ENCODE measurements around the gene CARF.
"Not testable (repeated sequence)": the region's sequence is repeated elsewhere in the genome, so short reads cannot be mapped to it uniquely, and the experiment has no call there.

The CARF gene

GRCh38 chr2:202911512-202912341, at the start of gene CARF, which contains the start of gene WDR12:
Gene CARF, plus strand, starts transcription at chr2:202912275. Its CDS starts 29,628 bp downstream, at chr2:202941903.
Gene WDR12, minus strand, starts transcription at chr2:202911673. Its CDS starts 197 bp downstream, at chr2:202911476.
- no peaks in the 10 kb centered on the region for H3K27me3 ChIP-seq (ENCODE audit: control insufficient read depth in 2 of 2, insufficient read depth in 2 of 2, low read length in 2 of 2)
- H3K9me3 ChIP-seq (ENCODE audit: control insufficient read depth in 2 of 2, low read length in 2 of 2), result no peaks in the 10 kb centered on the region
- H3K9ac ChIP-seq (ENCODE audit: low read depth in 1 of 2, low read length in 2 of 2), result peak within 1 kb of the TSS; percentile 70 to 90
- peaks cover 2 to 5% of the 10 kb centered on the region in 2 donors for H3K4me1 ChIP-seq (ENCODE audit: control insufficient read depth in 2 of 2, insufficient read depth in 2 of 2, low read length in 2 of 2)
- H3K4me3 ChIP-seq (ENCODE audit: low read length in 2 of 2), result peak within 1 kb of the TSS; percentile 86 to 100
- H3K36me3 ChIP-seq (ENCODE audit: control insufficient read depth in 2 of 2, insufficient read depth in 2 of 2, low read length in 2 of 2), result no peaks in the 10 kb centered on the region
- peak within 1 kb of the TSS; percentile 86 to 90 for H3K27ac ChIP-seq (ENCODE audit: low read depth in 2 of 2, low read length in 2 of 2)

DNA sequence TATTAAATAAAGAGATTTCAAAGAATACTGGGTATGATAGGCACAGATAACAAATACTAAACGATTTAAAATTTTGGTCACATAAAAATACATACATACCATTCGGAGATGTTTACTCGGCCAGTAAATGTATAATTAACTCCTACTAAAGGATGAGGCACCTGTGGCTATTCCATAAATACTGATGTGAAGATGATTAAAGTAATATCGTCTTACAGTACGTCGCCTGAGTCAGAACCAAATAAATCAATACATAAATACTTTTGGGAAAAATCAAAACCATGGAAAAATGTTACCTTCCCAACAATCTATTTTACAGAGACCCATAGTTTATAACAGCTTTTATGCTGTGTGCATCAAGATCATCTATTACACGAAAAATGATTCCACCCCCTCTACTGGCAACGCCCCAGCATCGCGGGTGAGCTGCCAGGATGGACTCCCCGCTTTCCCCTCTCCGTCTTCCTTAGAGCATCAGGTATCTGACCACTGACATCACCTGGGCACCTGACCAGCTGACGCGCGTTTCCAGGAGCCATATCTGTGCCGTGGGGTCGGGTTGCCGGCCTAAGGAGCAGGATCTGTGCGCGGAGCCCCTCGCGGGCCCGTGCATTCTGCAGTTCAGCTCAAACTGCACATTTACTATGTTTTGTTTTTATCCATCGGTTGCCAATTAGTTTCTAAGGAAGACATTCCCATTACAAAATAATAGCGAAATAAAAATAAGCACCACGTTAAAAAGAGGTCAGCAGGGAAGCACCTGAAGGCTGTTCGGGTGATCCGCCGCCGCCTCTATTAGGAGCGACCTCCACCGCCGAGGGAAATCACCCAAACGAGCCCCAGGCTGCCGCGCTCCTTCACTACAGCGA, 41.4 kb upstream of the CARF start:
- Histone ChIP-seq H3K27me3 (ENCODE audit: control insufficient read depth in 2 of 2, insufficient read depth in 2 of 2, low read length in 2 of 2) (peaks cover 0 to 2% of the 10 kb centered on the region in 2 donors), H3K27ac (ENCODE audit: low read depth in 2 of 2, low read length in 2 of 2) (peak overlapping the region; percentile 15 to 32), H3K4me1 (ENCODE audit: control insufficient read depth in 2 of 2, insufficient read depth in 2 of 2, low read length in 2 of 2) (peaks cover 0 to 7% of the 10 kb centered on the region in 2 donors), H3K9me3 (ENCODE audit: control insufficient read depth in 2 of 2, low read length in 2 of 2) (no peaks in the 10 kb centered on the region), H3K9ac (ENCODE audit: low read depth in 1 of 2, low read length in 2 of 2) (peak overlapping the region; percentile 32 to 79), H3K36me3 (ENCODE audit: control insufficient read depth in 2 of 2, insufficient read depth in 2 of 2, low read length in 2 of 2) (no peaks in the 10 kb centered on the region), H3K4me3 (ENCODE audit: low read length in 2 of 2) (peak overlapping the region; percentile 85 to 96)

GRCh38 chr2:202871300-202872141, 40.6 kb upstream of the CARF start, which contains the start of gene ICA1L:
Gene ICA1L, minus strand, starts transcription at chr2:202871766. Its CDS starts 42,757 bp downstream, at chr2:202829009.
- H3K9ac ChIP-seq (ENCODE audit: low read depth in 1 of 2, low read length in 2 of 2), result peak within 1 kb of the TSS; percentile 32 to 79
- H3K4me1 ChIP-seq (ENCODE audit: control insufficient read depth in 2 of 2, insufficient read depth in 2 of 2, low read length in 2 of 2), result peaks cover 0 to 7% of the 10 kb centered on the region in 2 donors
- peaks cover 0 to 2% of the 10 kb centered on the region in 2 donors for H3K27me3 ChIP-seq (ENCODE audit: control insufficient read depth in 2 of 2, insufficient read depth in 2 of 2, low read length in 2 of 2)
- H3K36me3 ChIP-seq (ENCODE audit: control insufficient read depth in 2 of 2, insufficient read depth in 2 of 2, low read length in 2 of 2), result no peaks in the 10 kb centered on the region
- peak within 1 kb of the TSS; percentile 15 to 32 for H3K27ac ChIP-seq (ENCODE audit: low read depth in 2 of 2, low read length in 2 of 2)
- no peaks in the 10 kb centered on the region for H3K9me3 ChIP-seq (ENCODE audit: control insufficient read depth in 2 of 2, low read length in 2 of 2)
- H3K4me3 ChIP-seq (ENCODE audit: low read length in 2 of 2), result peak within 1 kb of the TSS; percentile 85 to 96

DNA sequence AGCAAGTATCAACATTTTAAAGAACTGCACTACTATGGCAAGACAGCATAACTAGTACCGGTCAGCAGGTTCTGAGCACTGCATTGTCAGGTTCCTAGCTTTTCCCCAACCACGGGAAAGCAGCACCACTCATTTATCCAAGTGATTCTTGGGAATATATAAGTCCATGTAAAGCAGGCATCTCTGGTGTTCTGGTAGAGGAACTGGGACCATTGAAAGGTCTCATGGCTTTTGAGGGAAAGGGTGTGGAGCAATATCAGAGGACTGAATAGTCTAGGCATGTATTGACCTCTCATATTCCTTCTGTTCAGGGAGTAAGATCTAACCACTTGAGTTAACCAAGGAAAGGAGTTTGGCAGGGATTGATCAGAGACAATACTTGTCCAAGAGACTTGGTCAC, 34.4 kb upstream of the CARF start:
- Histone ChIP-seq H3K9ac (ENCODE audit: low read depth in 1 of 2, low read length in 2 of 2) (no peak overlapping the region), H3K27ac (ENCODE audit: low read depth in 2 of 2, low read length in 2 of 2) (no peak overlapping the region), H3K27me3 (ENCODE audit: control insufficient read depth in 2 of 2, insufficient read depth in 2 of 2, low read length in 2 of 2) (peaks cover 0 to 2% of the 10 kb centered on the region in 2 donors), H3K4me1 (ENCODE audit: control insufficient read depth in 2 of 2, insufficient read depth in 2 of 2, low read length in 2 of 2) (no peaks in the 10 kb centered on the region), H3K4me3 (ENCODE audit: low read length in 2 of 2) (no peak overlapping the region), H3K36me3 (ENCODE audit: control insufficient read depth in 2 of 2, insufficient read depth in 2 of 2, low read length in 2 of 2) (peaks cover 0 to 4% of the 10 kb centered on the region in 2 donors), H3K9me3 (ENCODE audit: control insufficient read depth in 2 of 2, low read length in 2 of 2) (no peaks in the 10 kb centered on the region)

DNA sequence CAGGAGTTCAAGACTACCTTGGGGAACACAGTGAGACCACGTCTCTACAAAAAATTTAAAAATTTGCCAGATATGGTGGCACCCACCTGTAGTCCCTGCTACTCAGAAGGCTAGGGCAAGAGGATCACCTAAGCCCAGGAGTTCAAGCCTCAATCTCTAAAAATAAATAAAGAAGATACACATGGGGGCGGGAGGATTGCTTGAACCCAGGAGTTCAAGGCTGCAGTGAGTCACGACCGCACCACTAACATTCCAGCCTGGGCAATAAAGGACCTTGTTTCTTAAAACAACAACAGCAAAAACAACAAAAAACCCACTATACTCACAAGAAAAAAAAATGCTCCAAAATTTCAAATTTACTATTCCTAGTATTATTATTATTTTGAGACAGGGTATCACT, 30.5 kb upstream of the CARF start:
- H3K9me3 ChIP-seq (ENCODE audit: control insufficient read depth in 2 of 2, low read length in 2 of 2), result no peaks in the 10 kb centered on the region
- no peaks in the 10 kb centered on the region for H3K4me1 ChIP-seq (ENCODE audit: control insufficient read depth in 2 of 2, insufficient read depth in 2 of 2, low read length in 2 of 2)
- H3K36me3 ChIP-seq (ENCODE audit: control insufficient read depth in 2 of 2, insufficient read depth in 2 of 2, low read length in 2 of 2), result peaks cover 0 to 17% of the 10 kb centered on the region in 2 donors
- no peaks in the 10 kb centered on the region for H3K27me3 ChIP-seq (ENCODE audit: control insufficient read depth in 2 of 2, insufficient read depth in 2 of 2, low read length in 2 of 2)
- no peak overlapping the region for H3K9ac ChIP-seq (ENCODE audit: low read depth in 1 of 2, low read length in 2 of 2)
- no peak overlapping the region for H3K27ac ChIP-seq (ENCODE audit: low read depth in 2 of 2, low read length in 2 of 2)
- H3K4me3 ChIP-seq (ENCODE audit: low read length in 2 of 2), result no peak overlapping the region

- Histone ChIP-seq H3K4me3 (ENCODE audit: low read length in 2 of 2) (no peak overlapping the region), H3K27me3 (ENCODE audit: control insufficient read depth in 2 of 2, insufficient read depth in 2 of 2, low read length in 2 of 2) (no peaks in the 10 kb centered on the region), H3K9me3 (ENCODE audit: control insufficient read depth in 2 of 2, low read length in 2 of 2) (no peaks in the 10 kb centered on the region), H3K9ac (ENCODE audit: low read depth in 1 of 2, low read length in 2 of 2) (no peak overlapping the region), H3K36me3 (ENCODE audit: control insufficient read depth in 2 of 2, insufficient read depth in 2 of 2, low read length in 2 of 2) (peaks cover 0 to 24% of the 10 kb centered on the region in 2 donors), H3K4me1 (ENCODE audit: control insufficient read depth in 2 of 2, insufficient read depth in 2 of 2, low read length in 2 of 2) (no peaks in the 10 kb centered on the region), H3K27ac (ENCODE audit: low read depth in 2 of 2, low read length in 2 of 2) (no peak overlapping the region)
Measured at GRCh38 chr2:202883987-202884675, 27.9 kb upstream of the CARF start.

DNA sequence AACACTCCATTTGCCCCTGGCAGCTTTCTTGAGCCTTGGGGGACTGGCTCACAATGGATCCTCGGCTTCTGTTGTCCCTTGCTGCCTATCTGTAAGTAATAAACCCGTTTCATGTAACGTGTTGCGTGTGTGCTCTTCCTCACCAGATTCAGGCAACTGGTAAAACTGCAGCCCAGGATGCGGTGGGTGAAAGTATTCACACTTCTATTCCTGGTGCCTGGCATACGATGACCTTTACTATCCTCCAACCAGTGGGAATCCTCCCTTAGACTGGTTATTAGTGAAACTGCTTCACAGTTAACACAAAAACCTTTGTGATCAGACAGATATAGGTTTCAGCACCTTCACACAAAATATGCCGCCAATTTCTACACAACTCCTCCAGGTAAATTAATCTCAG, 26.9 kb upstream of the CARF start:
- H3K36me3 ChIP-seq (ENCODE audit: control insufficient read depth in 2 of 2, insufficient read depth in 2 of 2, low read length in 2 of 2), result peaks cover 0 to 24% of the 10 kb centered on the region in 2 donors
- no peak overlapping the region for H3K27ac ChIP-seq (ENCODE audit: low read depth in 2 of 2, low read length in 2 of 2)
- no peaks in the 10 kb centered on the region for H3K4me1 ChIP-seq (ENCODE audit: control insufficient read depth in 2 of 2, insufficient read depth in 2 of 2, low read length in 2 of 2)
- H3K27me3 ChIP-seq (ENCODE audit: control insufficient read depth in 2 of 2, insufficient read depth in 2 of 2, low read length in 2 of 2), result no peaks in the 10 kb centered on the region
- H3K9ac ChIP-seq (ENCODE audit: low read depth in 1 of 2, low read length in 2 of 2), result no peak overlapping the region
- no peaks in the 10 kb centered on the region for H3K9me3 ChIP-seq (ENCODE audit: control insufficient read depth in 2 of 2, low read length in 2 of 2)
- no peak overlapping the region for H3K4me3 ChIP-seq (ENCODE audit: low read length in 2 of 2)

DNA sequence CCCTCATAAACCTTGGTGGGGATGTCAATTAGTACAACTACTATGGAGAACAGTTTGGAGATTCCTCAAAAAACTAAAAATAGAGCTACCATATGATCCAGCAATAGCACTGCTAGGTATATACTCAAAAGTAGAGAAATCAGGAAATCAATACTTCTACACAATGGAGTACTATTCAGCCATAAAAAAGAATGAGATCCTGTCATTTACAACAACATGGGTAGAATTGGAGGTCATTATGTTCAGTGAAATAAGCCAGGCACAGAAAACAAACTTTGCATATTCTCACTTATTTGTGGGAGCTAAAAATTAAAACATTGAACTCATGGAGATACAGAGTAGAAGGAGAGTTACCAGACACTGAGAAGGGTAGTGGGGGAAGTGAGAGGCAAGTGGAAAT, 6.6 kb upstream of the CARF start:
- not testable (repeated sequence) for H3K27me3 ChIP-seq (ENCODE audit: control insufficient read depth in 2 of 2, insufficient read depth in 2 of 2, low read length in 2 of 2); H3K9me3 ChIP-seq (ENCODE audit: control insufficient read depth in 2 of 2, low read length in 2 of 2); H3K27ac ChIP-seq (ENCODE audit: low read depth in 2 of 2, low read length in 2 of 2); H3K9ac ChIP-seq (ENCODE audit: low read depth in 1 of 2, low read length in 2 of 2); H3K4me3 ChIP-seq (ENCODE audit: low read length in 2 of 2); H3K4me1 ChIP-seq (ENCODE audit: control insufficient read depth in 2 of 2, insufficient read depth in 2 of 2, low read length in 2 of 2); H3K36me3 ChIP-seq (ENCODE audit: control insufficient read depth in 2 of 2, insufficient read depth in 2 of 2, low read length in 2 of 2)

GRCh38 chr2:202908186-202908585, 3.9 kb upstream of the CARF start:
- Histone ChIP-seq H3K27me3 (ENCODE audit: control insufficient read depth in 2 of 2, insufficient read depth in 2 of 2, low read length in 2 of 2) (no peaks in the 10 kb centered on the region), H3K27ac (ENCODE audit: low read depth in 2 of 2, low read length in 2 of 2) (no peak overlapping the region), H3K4me1 (ENCODE audit: control insufficient read depth in 2 of 2, insufficient read depth in 2 of 2, low read length in 2 of 2) (peaks cover 2 to 5% of the 10 kb centered on the region in 2 donors), H3K9me3 (ENCODE audit: control insufficient read depth in 2 of 2, low read length in 2 of 2) (no peaks in the 10 kb centered on the region), H3K4me3 (ENCODE audit: low read length in 2 of 2) (no peak overlapping the region), H3K36me3 (ENCODE audit: control insufficient read depth in 2 of 2, insufficient read depth in 2 of 2, low read length in 2 of 2) (no peaks in the 10 kb centered on the region), H3K9ac (ENCODE audit: low read depth in 1 of 2, low read length in 2 of 2) (no peak overlapping the region)
